ENCODE results near the gene CTNNBL1.
"Not testable (repeated sequence)": the region's sequence is repeated elsewhere in the genome, so short reads cannot be mapped to it uniquely, and the experiment has no call there.

Gene CTNNBL1

GRCh38 chr20:37850724-37851355 lies 157.0 kb downstream of the CTNNBL1 start:
- no peak for DNase-seq (ENCODE audit: low read depth)

DNA sequence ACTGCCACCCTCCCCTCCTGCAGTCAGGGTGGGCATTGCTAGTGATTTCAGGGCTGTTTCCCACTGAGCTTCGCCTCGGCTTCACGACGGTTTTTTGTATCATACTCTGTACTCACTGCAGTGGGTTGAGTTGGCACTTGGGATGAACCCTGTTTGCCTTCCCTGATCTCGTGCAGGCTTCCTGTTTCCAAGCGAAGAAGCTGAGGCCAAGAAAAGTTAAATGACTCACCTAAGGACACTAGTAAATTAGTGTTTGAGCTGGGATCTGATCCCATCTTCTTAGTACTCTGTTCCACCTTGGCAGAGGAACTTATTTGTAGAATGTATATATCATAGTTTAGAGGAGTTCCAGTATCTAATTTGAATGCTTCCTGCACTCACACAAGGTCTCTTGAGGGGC lies 158.8 kb downstream of the CTNNBL1 start:
- no peak for DNase-seq (ENCODE audit: low read depth)

DNA sequence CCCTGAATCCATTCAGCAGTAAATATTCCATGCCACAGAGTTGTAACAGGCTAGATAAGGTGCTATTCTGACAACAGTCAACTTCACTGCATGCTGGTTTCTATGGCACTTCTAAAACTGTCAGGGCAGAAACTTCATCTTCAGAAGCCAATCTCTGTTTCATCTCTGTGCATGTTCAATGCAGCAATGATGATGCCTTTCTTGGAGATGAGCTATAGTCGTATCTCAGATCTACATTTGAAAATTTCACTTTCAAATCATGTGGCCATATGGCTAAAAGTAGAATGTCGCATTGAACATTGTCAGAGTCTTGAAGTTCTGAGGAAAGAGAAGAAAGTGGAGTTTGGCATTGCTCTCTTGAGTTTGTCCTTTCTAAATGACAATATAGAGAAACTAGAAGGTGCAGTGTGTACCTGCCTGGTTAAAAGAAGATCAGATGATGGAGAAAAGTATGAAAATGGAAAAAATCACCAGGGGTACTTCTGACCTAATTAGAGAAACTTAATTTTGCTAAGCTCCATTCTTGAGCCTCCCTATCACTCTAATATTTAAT lies 160.1 kb downstream of the CTNNBL1 start:
- no peak for DNase-seq (ENCODE audit: low read depth)

DNA sequence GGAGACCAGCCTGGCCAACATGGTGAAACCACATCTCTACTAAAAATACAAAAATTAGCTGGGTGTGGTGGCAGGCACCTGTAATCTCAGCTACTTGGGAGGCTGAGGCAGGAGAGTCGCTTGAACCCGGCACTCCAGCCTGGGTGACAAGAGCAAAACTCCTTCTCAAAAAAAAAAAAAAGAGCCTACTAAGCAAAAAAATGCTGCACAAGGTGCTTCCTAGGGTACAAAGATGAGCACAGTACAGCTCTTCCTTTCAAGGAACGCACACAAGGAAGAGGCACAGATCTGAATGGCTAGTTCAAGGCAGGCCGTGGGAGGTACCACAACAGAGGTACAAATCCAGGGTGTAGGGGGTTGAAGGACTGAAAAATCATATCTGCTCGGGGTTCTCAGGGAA lies 162.2 kb downstream of the CTNNBL1 start:
- DNase-seq (ENCODE audit: low read depth): not testable (repeated sequence)

DNA sequence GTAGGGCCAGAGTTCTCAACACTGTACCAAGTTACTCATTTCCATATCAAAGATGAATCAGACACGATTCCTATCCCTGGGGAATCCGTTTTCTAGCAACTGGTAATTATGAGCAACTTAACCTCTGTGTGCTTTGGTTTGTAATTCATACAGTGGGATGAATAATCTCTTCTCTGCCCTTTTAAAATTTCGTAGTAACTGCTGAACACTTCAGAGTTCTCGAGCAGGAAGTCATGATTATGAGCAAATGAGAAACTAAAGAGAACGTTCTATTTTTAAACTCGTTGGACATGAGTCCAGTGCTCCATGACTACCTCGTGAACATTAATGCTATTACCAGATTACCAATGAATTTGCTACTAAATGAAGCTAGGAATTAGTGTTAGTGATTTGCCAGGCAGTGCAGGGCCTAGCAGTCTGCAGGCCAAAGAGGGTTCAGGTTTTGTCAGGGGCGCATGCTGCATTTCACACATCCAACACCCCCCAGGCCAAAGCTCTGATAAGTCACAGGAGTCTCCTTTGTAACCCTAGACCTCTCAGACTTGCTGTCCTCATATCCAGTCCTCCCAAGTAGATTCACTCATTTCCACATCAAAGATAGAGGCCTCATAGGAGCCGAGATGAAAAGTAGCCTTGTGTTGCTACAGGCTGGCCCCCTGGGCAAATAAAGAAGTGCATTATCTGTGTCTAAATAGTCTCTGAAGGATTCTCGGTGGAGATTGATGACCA lies 163.3 kb downstream of the CTNNBL1 start:
- DNase-seq (ENCODE audit: low read depth): no peak

GRCh38 chr20:37859406-37860171 lies 165.8 kb downstream of the CTNNBL1 start:
- no peak for DNase-seq (ENCODE audit: low read depth)

DNA sequence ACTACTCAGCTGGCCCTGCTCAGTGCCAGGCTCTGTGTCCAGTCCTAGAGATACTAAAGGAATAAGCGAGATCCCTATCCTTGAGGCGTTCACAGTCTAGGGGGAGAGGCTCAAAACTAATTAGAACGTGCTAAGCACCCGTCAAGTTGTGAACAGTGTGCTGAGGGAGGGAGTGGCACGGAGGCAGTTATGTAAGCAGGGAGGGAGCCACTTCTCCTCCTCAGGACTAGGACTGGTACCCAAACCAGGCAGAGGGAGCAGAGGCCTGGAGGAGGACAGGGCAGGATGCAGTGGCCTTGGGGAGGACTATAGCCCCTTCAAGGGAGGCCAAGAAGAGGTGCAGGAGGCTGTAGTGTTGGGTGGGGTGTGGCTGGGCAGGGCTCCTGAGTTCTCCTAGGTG lies 169.5 kb downstream of the CTNNBL1 start:
- no peak for DNase-seq (ENCODE audit: low read depth)

DNA sequence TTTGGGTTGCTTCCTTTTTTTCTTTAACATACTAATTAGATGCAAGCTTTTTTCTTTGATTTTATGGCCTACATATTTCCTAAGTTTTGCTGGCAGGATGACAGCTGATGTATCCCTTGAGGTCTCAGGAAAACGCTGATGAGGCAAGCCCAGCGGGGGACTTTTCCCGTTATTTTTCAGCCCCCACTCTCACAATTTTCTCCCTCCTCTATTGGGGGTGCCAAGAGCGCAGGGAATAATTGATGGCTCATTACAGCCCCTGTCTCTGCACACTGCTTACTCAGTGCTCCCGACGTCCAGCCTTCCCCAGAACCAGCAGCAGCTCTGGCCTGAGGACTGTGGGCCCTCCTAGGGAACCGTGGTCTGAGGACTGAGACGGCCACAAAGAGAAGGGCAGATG lies 170.5 kb downstream of the CTNNBL1 start:
- no peak for DNase-seq (ENCODE audit: low read depth)

DNA sequence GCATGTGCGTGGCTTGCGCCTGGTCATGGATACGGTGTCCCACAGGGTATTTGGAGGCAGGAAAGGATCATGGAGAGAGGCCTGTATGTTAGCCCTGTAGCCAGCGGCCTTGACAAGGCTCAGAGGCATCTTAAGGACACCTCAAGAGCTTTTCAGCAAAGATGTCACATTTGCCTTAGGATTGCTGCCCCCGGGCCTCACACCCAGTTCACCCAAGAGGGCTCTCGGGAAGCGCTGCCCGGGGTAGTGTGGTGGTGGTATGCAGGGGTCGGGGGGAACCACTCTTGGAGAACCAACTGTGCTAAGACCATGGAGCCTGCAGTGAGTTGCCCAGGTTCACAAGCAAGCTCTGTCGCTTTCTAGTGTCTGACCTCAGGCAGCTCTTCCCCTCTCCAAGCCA lies 172.2 kb downstream of the CTNNBL1 start:
- DNase-seq (ENCODE audit: low read depth): no peak

GRCh38 chr20:37867289-37868195 lies 173.7 kb downstream of the CTNNBL1 start:
- no peak for DNase-seq (ENCODE audit: low read depth)

- DNase-seq (ENCODE audit: low read depth): no peak
Observed at GRCh38 chr20:37868851-37869333, 175.1 kb downstream of the CTNNBL1 start.

DNA sequence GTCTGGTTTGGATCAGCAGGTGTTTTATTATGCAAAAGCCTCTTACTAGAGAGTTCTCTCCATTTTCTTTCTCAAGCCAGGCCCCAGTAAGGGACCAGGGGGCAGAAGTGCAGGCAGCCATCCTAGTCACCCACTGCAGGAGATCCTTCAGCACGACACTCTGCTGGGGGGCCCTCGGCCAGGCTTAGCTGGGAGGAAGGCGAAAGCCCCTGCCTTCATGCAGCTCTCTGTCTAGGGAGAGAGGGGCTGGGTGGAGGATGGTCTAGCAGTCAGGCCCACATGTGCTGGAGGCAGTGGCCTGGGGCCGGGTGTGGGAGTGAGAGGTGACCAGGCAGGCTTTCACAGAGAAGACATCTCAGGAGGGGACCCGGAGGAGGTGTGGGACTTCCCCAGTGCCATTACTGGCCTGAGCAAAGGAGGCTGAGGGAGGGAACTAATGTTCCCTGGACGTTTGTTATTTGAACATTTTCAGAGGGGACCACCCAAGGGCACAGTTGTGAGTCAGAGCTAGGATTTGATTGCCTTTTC lies 175.6 kb downstream of the CTNNBL1 start:
- DNase-seq (ENCODE audit: low read depth): no peak

- no peak for DNase-seq (ENCODE audit: low read depth)
Observed at GRCh38 chr20:37870294-37870693, 176.5 kb downstream of the CTNNBL1 start.

- DNase-seq (ENCODE audit: low read depth): no peak
Observed at GRCh38 chr20:37871751-37872150, 177.9 kb downstream of the CTNNBL1 start.

DNA sequence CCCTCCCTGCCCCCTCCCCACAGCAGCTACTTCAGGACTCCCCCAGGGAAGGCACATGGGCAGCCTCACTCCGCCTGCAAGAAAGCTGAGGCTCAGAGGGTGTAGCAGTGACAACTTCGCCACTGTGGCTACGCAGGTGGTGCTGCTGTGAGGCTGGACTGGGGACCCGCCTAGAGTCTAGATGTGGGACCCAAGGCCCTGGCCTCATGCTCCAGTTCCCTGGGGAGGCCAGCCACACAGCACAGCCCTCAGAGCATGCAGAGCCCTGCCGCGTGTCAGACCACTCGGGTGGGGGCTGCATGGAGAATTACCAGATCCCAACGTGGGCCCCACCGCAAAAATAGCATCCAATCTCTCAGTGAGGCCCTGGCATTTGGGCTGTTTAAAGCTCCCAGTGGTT lies 178.3 kb downstream of the CTNNBL1 start:
- no peak for DNase-seq (ENCODE audit: low read depth)

DNA sequence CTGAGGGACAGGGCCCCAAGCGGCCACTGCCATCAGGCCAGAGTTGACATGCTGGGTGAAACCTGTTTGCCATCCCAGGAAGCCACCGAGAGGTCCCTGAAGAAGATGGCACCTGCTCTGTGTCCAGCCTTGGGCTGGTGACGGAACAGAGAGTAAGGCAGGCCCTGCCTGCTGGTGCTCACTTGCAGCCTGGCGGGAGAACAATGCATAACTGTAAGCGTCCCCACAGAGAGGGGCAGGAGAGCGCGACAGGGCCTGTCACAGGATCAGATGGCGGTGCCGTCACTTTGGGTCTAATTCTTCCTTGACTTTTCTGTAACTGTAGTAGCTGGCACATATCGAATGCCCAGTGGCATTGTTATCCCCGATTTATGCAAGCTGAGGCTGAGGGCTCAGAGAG lies 180.1 kb downstream of the CTNNBL1 start:
- no peak for DNase-seq (ENCODE audit: low read depth)

DNA sequence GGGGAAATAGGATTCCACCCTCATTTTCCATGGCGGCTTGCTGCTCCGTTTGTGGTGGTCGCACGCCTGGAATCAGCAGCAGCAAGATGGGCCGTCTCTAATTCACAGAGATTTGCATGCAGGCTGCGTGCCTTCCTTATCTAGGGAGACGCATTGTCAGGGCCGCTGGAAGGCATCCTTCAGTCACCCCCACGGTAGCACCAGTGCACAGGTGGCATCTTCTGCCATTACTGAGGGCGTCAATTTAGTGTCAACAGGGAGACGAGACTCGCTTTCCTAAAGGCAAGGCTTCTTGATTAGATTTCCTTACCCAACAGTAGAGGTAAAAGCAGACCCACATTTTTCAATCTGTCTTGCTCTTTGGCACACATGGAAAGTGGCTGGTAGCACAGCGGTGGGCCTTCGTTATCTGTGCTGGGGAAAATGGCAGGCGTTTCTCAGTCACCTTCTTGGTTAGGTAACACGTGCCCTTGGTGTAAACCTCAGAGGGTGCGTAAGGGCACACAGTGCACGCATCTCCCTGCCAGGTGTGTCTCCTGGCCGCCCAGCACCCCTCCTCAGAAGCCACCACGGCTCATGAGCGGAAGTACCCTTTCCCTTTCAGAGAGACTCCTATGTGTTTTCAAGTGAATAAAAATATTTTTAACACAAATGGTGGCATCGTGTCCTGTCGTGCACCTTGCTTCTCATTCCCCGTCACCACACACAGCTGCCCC lies 181.8 kb downstream of the CTNNBL1 start:
- no peak for DNase-seq (ENCODE audit: low read depth)

- no peak for DNase-seq (ENCODE audit: low read depth)
Observed at GRCh38 chr20:37876863-37877262, 183.0 kb downstream of the CTNNBL1 start.

DNA sequence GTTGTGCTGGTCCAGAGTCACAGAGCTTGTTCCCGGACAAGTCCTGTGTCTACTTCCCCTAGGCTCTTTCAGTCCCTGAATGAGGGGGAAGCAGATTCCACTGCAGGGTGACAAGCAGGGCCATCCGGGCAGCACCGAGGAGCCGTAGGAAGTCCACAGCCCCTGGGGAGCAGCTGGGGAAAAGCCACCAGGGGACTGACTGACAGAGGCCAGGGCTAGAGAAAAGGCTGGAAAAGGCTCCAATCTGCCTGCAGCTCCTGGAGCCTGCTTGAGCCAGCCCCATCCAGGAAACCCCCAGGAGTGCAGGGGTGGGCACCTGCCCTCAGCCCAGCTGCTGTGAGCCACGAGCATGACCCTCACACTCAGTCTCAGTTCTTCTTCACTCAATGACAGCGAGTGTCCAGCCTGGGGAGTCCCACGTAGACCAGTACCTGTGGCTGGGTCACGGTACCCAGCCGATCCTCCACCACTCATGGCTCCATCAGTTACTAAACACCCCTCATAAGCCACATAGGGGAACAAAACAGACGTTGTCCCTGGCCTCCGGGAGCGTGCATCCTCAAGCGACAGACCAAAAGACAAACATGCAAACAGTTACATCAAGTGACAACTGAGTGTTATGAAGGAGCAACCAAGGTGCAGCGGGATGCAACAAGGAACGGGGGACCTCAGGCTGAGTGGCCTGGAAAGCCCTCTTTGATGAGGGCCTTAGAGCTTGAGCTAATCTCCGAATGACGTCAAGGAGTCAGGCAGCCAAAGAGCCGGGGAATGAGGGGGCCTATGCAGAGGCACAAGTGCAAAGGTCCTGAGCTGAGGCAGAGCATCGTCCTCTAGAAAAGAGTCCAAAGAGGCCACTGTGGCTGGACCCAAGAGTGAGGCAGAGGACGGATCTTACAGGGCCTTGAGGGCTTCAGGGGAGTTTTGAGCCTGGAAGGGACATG lies 184.3 kb downstream of the CTNNBL1 start:
- DNase-seq (ENCODE audit: low read depth): no peak

Data from stimulated activated CD8-positive, alpha-beta memory T cell treated with anti-CD3 and anti-CD28 coated beads, Interleukin-12 subunit alpha, Interleukin-12 subunit beta, amount 100 ng/mL, for 4 hours (primary cell).